Subcutaneous adipose tissue (tissue), 4 donors: Measurements from ENCODE around the gene CDH22. TPM values are rescaled to one million over a fixed set of nuclear protein-coding genes. Genes with fewer than 3 reads are reported as not detected.

ENCODE experiments used
- CTCF ChIP-seq: fragments of 450-650 bp; IDR thresholded peaks from one replicate; pipeline ENCODE4 v1.5.1; 2016; ENCODE audit warnings: low read depth, mild to moderate bottlenecking, control low read depth, antibody characterized with exemption, moderate library complexity
- total RNA-seq, 4 donors: library from RNA; depleted of rRNA; stranded (reverse); fragments of >200 nt; gene quantifications; one replicate each; pipeline ENCODE4 v1.1.0, GENCODE V29; 2016

Gene CDH22
- total RNA-seq, 4 donors from 2014 or later, result not detected

- no peak for TF ChIP-seq CTCF
Measured at GRCh38 chr20:46191168-46191540, 117.1 kb downstream of the CDH22 start.

- no peak for TF ChIP-seq CTCF
Measured at GRCh38 chr20:46190478-46191167, 117.7 kb downstream of the CDH22 start.

- no peak for TF ChIP-seq CTCF
Measured at GRCh38 chr20:46188866-46189541, 119.3 kb downstream of the CDH22 start.

- TF ChIP-seq CTCF, result no peak
Measured at GRCh38 chr20:46186210-46186609, 122.1 kb downstream of the CDH22 start.

GRCh38 chr20:46185353-46185752, 122.9 kb downstream of the CDH22 start:
- TF ChIP-seq CTCF, result no peak

- TF ChIP-seq CTCF, result no peak
Measured at GRCh38 chr20:46183768-46184167, 124.5 kb downstream of the CDH22 start.

GRCh38 chr20:46182276-46183200, 125.8 kb downstream of the CDH22 start:
- TF ChIP-seq CTCF, result no peak
